GM19035 (cell line): ENCODE measurements around the gene DAD1.

ENCODE experiments used
- ATAC-seq: cut with Tn5 transposase; IDR thresholded peaks from one replicate; pipeline ENCODE4 v1.9.1; 2021; ENCODE audit not compliant: unreplicated experiment

The DAD1 gene

DNA sequence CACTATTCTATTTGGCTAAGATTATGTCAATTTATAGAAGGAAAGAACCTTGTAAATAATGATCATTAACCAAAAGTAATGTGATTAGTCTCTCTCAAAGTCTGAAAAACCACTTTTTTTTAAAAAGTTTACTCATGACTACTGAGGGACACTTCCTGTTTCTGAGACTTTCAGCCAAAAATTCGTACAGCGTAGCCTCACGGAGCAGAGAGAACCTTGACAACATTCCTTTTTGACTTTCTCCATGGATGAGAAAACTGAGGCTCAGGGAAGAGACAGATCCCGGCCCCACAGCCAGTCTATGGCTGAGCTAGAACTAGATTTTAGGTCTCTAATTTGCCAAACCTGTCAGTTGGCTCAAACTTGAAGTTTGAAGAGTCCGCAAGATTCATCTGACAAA, 68.2 kb downstream of the DAD1 start:
- no peak for ATAC-seq

DNA sequence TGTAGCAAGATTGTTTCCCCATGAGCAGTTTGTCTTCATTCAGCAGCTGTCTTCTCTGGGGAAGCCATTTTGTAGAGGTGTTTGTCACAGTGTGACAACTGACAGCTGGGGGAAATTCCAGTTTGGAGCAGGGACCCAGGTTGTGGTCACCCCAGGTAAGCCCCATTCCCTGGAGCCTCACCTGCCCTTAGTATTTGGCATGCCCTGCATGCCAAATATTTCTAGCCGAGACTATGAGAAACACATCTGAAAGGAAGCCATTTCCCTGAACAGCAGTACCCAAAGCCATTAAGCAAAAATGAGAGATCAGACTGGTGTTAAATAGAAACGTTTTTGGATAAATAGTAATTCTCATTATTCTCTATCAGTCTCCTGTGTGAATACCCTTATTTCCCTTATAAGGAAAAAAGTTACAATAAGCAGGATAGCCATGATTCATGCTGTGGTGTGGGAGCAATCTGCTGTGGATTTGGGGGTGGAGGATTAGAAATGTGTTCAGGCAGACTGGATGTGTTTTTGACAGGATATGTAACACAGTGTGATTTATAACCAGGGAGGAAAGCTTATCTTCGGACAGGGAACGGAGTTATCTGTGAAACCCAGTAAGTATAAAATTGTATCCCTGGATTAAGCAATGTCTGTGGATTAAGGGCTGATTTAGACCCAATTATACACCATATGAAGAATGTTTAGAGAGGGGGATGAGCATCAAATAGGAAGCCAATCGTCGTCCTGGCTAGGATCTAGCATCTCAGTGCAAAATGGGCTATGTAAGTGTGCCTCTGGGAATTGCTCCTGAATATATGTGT, 68.9 kb downstream of the DAD1 start:
- ATAC-seq, result no peak

DNA sequence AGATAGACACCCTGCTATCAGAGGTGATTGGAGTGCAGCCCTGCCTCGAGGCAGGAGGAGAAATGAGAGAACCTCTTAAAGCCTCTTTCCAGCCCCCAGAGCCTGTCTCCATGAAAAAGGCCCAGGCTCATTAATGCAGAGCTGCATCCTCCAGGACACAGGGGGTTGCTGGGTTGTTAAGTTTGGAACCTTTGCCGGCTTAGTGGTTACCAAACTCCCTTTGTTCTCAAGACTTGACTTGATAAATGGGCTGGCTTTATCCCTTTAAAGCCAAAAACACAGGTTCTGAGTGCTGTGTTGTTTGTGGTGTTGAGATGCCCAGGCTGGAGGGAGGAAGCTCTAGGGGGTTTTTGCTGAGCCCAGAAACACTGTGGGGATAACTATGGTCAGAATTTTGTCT, 71.0 kb downstream of the DAD1 start:
- no peak for ATAC-seq

DNA sequence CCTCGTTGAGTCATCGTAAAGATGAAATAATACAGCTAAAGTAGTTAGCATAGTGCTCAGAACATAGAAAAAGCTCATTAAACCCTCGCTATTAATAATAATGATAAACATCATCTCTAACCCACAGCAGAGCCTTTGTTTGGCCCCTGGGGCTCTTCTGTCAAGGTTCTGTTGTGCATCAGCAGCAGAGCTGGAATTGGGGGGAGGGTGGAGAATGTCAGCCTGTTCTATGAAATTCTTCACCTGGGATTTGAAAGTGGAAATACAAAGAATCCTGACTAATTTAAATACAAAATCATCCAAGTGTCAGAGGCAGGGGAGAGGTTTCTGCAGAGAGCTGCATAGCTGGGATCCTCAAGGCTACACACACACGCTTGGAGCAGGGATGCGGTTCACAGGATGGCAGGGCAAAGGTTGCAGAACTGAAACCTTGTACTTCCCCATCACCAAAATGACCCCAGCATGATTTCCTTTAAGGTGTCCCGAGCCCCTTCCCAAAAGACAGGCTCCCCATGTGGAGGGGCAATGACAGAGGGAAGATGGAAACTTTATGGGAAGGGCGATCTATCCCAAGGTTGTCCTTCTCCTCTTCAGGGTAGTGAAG, 71.8 kb downstream of the DAD1 start:
- no peak for ATAC-seq

DNA sequence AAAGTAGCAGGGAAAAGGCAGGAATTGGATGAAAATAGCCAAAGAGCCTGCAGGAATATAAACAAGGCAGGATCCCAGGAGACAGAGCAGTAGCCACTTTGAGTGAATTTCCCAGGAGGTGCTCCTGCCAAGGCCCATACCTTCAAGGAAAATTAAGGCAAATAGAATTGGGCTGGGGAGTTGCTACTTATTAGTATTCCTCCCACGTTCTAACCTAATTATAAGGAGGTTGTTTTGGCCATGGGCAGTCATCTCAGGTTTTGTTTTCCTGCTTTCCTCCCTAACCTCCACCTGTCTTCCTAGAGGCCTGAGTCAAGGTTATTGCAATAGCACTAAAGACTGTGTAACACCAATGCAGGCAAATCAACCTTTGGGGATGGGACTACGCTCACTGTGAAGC, 73.1 kb downstream of the DAD1 start:
- ATAC-seq, result no peak
